ENCODE results near the gene OMA1.
"Not testable (repeated sequence)": the region's sequence is repeated elsewhere in the genome, so short reads cannot be mapped to it uniquely, and the experiment has no call there.

Gene OMA1

GRCh38 chr1:58573705-58574591 is 27.4 kb upstream of the OMA1 start:
- DNase-seq, result no peak

GRCh38 chr1:58573138-58573537 is 26.6 kb upstream of the OMA1 start:
- DNase-seq, result no peak

GRCh38 chr1:58572690-58573089 is 26.2 kb upstream of the OMA1 start:
- no peak for DNase-seq

- no peak for DNase-seq
These were observed 25.1 kb upstream of the OMA1 start for GRCh38 chr1:58571616-58572015.

- no peak for DNase-seq
These were observed 24.3 kb upstream of the OMA1 start for GRCh38 chr1:58570817-58571216.

GRCh38 chr1:58570094-58570493 is 23.6 kb upstream of the OMA1 start:
- DNase-seq, result no peak

GRCh38 chr1:58568911-58569310 is 22.4 kb upstream of the OMA1 start:
- no peak for DNase-seq

GRCh38 chr1:58568271-58568860 is 21.8 kb upstream of the OMA1 start:
- DNase-seq, result no peak

- DNase-seq, result no peak
These were observed 19.8 kb upstream of the OMA1 start for GRCh38 chr1:58566339-58566738.

- not testable (repeated sequence) for DNase-seq
These were observed 17.2 kb upstream of the OMA1 start for GRCh38 chr1:58563715-58564114.

- DNase-seq, result no peak
These were observed 15.1 kb upstream of the OMA1 start for GRCh38 chr1:58561633-58562032.

- no peak for DNase-seq
These were observed 8.9 kb upstream of the OMA1 start for GRCh38 chr1:58555393-58555792.

GRCh38 chr1:58551186-58552140 is 4.9 kb upstream of the OMA1 start:
- no peak for DNase-seq

GRCh38 chr1:58549291-58549690 is 2.8 kb upstream of the OMA1 start:
- DNase-seq, result not testable (repeated sequence)

- no peak for DNase-seq
These were observed 1.8 kb upstream of the OMA1 start for GRCh38 chr1:58548371-58548770.

GRCh38 chr1:58545591-58546519 is 671 bp downstream of the OMA1 start:
- peak; percentile 82 for DNase-seq

- no peak for DNase-seq
These were observed 3.3 kb downstream of the OMA1 start for GRCh38 chr1:58543260-58543659.

GRCh38 chr1:58539553-58539952 is 7.0 kb downstream of the OMA1 start:
- no peak for DNase-seq

GRCh38 chr1:58538821-58539220 is 7.7 kb downstream of the OMA1 start:
- DNase-seq, result no peak

- DNase-seq, result not testable (repeated sequence)
These were observed 14.7 kb downstream of the OMA1 start for GRCh38 chr1:58531842-58532241.

GRCh38 chr1:58529284-58529683 is 17.2 kb downstream of the OMA1 start:
- DNase-seq, result no peak

GRCh38 chr1:58528518-58528917 is 18.0 kb downstream of the OMA1 start:
- peak; percentile 64 for DNase-seq

Data from EL (cell line).